OCI-M1 (cell line): Measurements from ENCODE around the gene ZNF668.

ENCODE experiments used
- DNase-seq: peaks from one replicate; lab custom pipeline; 2025; lab: John Stamatoyannopoulos, UW

The ZNF668 gene

DNA sequence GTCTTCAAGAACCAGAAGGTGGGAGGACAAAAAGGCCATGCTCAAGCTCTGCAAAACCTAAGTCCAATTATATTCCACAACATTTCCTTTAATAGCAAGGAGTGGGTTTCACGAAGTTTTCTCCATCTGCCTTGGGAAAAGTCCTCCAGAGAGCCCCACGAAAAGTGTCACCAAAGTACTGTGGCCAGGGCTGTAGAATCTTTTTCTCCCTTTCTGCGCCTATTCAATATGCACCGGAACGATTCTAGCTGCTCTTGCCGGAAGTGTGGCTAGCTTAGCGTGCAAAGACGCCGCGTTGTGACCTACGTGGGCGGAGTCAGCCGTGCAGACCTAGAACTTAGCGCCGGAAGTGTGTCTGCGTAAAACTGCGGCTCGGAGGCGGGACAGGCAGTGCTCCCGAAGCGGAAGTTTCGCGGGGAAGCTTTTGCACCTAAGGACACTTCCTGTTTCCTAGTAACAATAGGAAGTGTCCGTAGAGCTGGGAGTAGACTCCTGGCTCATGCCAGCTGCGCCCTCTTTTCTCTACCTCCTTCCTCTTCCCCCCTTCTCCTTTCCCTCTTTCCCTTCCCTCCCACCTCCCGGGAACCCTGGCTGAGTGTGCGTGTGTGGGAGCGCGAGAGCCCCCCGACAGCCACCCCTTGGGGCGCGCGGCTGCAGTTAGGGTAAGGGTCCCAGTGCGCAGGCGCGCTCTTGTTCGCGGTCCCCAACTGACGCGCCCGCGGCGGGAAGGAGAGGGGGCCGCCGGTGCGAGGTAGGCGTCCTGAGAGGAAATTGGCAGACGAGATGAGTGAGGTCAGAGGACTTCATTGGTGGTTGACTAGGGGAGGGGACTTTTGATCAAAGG lies at the start of gene ZNF668, which contains the start of gene ZNF646:
Gene ZNF668 (minus strand): TSS at position 271 of the 844 bp plus-strand sequence. CDS start 9,781 bp downstream, outside the sequence.
Gene ZNF646 (plus strand): TSS at position 453 of the 844 bp plus-strand sequence. CDS start 1,903 bp downstream, outside the sequence.
- peak; percentile 100 for DNase-seq

DNA sequence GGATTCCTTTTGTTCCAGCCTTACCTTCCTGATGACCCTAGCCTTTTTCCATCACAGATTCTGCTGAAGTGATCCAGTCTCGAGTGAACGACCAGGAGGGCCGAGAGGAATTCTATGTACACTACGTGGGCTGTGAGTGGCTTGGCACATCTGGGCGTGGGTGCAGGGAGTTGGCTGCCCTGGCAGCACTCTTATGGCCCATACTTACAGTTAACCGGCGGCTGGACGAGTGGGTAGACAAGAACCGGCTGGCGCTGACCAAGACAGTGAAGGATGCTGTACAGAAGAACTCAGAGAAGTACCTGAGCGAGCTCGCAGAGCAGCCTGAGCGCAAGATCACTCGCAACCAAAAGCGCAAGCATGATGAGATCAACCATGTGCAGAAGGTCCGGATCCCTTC lies 46.1 kb upstream of the ZNF668 start:
- no peak for DNase-seq

DNA sequence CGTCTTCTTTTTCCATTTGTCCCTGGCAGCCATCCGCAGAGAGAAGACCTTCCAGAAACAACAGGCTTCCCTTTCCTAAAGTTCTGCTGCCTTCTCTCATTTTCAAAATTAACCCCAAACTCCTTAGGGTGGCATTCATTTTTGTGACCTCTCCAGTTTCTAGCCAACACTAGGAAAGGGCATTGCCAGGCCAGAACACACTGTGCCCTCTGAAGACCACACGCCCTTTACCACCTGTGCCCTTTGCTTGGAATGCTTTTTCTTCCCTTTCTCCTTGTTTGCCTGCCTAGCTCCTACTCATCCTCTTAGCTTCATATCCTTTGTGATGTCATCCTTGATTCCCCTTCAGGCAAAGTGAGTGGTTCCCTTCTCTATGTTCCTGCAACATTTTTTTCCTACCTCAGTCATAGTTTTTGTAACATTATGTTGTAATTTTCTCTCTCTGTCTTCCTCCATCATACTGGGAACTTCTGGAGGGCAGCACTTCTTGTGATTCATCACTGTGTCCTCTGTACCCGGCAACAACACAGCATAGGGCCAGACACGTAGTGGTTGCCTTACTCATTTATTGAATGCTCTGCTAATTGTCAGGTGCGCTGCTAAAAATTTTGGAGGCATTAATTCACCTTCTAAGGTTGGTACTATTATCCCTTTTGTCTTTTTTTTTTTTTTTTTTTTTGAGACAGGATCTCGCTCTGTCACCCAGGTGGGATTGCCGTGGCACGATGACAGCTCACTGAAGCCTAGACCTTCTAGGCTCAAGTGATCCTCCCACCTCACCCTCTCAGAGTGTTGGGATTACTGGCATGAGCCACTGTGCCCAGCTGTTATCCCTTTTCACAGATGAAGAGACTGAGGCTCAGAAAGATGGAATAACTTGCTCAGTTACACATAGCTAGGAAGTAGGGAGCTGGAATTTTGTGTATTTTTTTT lies 44.4 kb upstream of the ZNF668 start:
- no peak for DNase-seq

DNA sequence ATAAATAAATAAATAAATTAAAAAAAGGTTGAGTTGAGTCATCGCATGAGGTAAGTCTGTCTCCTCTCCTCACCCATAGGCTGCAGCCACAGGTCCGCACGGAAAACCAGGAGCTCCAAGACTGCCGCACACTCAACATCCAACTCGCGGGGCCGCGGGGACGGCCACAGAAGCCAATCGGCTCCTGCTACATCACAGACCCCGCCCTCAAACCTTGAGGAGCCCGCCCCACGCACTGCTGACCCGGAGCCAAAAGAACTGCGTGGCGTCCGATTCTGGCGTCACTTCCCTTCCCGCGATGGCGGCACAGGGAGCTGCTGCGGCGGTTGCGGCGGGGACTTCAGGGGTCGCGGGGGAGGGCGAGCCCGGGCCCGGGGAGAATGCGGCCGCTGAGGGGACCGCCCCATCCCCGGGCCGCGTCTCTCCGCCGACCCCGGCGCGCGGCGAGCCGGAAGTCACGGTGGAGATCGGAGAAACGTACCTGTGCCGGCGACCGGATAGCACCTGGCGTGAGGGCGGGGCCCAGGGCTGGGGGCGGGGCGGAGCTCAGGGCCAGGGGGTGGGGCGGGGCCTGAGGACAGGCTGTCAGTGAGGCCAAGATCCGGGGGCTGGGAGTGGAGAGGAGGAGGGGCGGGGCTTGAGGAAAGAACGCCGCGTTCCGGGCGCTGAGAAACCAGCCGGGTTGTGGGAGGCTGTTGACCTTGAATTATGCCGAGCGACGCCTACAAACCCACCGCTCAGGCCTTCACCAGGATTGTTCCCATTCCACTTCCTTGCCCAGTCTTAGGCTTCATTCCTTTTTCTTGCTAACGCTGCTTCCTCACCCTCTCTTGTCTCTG lies 43.6 kb upstream of the ZNF668 start, which contains the start of gene KAT8:
Gene KAT8 (plus strand): TSS at position 281 of the 839 bp plus-strand sequence. CDS start 18 bp downstream, at position 299.
- DNase-seq, result peak; percentile 99

DNA sequence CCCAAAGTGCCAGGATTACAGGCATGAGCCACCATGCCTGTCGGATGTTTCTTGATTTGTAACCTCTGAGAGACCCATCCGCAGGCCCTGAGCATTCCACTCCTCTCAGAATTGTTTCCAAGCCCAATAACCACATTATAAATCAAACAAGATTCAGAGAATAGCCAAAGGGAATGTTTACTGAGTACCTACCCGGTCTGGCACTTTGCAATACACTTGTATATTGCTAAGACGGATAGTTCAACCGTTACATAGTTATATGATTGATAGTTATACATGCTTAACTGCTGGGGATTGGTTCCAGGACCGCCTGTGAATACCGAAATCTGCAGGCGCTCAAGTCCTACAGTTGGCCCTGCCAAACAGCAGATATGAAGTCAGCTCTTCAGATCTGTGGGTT lies 40.4 kb upstream of the ZNF668 start:
- no peak for DNase-seq

DNA sequence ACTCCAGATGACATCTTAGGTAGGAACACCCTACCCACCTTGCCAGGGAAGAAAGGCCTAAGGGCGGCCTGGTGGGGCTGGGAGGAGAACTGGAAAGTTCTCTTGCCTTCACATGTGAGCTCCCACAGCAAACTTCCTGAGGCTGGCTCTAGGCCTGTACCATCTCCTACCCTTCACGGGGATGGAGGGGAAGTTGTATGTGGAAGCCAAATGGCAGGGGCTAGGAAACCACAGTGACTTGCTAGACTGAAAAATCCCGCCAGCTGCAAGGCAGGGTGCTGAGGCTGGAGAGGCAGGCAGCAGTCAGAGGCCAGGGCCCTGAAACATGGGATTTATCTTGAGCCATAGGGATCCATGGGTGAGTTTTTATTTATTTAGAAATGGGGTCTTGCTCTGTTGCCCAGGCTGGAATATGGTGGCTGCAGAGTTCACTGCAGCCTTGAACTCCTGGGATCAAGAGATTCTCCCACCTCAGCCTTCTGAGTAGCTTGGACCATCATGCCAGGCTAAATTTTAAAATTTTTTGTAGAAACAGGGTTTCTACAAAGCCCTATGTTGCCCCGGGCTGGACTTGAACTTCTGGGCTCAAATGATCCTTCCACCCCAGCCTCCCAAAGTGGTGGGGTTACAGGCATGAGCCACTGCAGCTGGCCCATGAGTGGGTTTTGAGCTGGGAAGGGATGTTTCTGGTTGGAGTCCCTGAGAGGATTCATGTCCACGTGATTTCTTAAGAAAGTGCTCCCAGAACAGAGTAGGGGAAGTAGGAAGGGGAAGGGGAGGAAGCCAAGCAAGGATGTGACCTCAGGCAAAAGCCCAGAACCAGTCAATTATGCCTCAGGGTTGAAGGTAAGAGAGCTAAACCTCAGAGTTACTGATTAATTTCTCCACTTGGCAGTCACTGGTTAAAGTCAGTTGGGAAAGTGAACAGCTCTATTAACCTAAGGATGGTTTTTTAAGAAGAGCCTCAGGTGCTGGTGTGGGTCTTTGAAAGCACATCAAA lies 39.4 kb upstream of the ZNF668 start:
- peak; percentile 80 for DNase-seq

DNA sequence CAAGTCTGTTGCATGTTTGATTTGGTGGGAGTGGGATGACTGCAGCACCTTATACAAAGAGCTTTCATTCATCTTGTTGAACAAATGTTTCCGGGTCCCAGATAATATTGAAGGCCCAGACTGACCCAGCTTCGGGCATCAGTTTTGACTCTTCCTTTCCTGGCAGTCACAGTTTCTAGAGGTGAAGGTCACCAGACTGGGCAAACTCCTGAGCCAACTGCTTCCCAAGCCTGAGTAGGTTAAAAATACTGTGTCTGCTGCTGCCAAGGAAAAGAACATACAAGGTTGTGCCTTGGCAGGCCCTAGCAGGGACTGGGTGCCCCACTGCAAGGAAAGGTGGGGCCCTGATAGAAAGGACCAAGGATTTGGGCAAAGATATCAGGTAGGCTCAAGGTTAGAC lies 38.7 kb upstream of the ZNF668 start:
- DNase-seq, result no peak

DNA sequence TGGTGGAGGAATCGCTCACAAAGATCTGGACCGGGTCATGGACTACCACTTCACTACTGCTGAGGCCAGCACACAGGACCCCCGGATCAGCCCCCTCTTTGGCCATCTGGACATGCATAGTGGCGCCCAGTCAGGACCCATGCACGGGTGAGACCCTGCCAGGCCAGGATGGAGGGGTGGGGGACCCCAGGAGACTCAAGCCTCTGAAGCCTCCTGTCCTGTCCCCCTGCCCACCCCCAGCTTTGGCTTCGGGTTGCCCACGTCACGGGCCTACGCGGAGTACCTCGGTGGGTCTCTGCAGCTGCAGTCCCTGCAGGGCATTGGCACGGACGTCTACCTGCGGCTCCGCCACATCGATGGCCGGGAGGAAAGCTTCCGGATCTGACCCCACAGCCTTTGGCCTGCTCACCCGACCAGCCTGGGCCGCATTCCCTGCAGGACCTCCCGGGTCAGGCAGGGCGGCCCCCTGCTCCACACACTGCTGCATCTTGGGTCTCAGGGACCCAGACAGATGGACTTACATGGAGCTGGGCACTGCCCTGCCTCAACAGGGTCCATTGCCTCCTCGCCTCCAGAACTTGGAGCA lies 37.9 kb upstream of the ZNF668 start:
- DNase-seq, result no peak

DNA sequence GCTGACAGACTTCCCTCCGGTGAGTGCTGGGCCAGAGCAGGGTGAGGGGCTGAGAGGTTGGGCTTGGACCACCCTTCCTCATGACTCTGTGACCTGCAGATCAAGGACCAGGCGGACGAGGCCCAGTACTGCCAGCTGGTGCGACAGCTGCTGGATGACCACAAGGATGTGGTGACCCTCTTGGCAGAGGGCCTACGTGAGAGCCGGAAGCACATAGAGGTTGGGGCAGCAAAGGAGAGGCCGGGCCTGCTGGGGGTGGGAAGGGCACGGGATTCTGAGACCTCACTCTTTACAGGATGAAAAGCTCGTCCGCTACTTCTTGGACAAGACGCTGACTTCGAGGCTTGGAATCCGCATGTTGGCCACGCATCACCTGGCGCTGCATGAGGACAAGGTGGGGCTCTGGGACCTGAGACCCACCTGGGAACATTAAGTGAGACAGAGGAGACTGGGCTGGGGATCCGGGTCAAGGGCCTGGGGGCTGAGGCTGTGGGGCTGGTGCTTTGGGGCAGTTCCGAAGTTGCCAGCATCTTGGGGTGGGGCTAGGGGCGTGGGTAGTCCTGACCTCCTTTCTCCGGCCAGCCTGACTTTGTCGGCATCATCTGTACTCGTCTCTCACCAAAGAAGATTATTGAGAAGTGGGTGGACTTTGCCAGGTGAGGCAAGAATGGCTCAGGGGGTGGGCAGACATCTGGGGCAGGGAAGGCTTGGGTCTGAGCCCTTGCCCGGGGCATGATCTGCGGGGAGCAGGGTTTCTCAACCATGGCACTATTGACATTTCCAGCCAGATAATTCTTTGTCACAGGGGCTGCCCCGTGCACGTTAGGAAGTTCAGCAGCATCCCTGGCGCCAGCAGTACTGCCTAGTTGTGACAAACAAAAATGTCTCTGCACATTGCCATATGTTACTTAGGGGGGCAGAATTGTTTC lies 36.3 kb upstream of the ZNF668 start:
- DNase-seq, result no peak

DNA sequence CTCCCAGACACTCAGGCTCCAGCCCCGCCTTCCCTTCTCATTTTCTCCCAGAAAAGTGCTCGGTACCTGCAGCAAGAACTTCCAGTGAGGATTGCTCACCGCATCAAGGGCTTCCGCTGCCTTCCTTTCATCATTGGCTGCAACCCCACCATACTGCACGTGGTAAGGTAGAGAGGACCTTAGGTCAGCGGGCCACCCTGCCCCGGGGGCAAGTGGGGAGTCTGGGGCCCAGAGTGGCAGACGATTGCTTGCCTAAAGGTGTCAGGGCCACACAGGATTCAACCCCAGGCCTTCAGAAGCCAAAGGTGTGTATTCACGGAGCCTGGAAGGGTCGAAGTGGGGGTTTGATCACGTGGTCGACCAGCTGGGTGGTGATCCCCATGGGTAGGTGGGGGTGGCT lies 35.6 kb upstream of the ZNF668 start:
- DNase-seq, result no peak

DNA sequence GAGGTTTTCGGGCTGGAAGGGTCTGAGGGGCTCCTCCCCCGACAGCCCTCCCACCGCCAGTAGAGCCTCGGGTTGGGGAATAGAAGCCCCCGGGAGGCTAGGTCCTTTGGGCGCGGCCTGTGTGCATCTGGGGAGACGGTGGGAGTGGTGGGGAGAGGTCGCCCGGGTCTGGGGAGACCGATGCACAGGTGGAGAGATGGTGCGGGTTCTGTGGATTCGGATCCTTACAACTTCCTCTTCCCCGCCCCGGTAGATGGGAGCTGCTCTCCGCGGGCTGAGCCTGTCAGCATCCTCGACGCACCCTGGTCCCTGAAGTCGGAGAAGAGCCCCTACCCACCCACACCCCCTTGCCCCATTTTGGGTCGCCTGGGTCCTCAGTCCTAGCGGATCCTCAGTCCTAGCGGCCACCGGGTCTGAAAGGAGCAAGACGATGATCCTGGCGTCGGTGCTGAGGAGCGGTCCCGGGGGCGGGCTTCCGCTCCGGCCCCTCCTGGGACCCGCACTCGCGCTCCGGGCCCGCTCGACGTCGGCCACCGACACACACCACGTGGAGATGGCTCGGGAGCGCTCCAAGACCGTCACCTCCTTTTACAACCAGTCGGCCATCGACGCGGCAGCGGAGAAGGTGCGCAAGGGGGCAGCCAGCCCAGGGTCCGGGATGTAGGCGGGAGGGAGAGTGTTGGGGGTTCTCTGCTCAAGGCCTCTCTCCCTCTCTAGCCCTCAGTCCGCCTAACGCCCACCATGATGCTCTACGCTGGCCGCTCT lies 34.9 kb upstream of the ZNF668 start:
- DNase-seq, result no peak

DNA sequence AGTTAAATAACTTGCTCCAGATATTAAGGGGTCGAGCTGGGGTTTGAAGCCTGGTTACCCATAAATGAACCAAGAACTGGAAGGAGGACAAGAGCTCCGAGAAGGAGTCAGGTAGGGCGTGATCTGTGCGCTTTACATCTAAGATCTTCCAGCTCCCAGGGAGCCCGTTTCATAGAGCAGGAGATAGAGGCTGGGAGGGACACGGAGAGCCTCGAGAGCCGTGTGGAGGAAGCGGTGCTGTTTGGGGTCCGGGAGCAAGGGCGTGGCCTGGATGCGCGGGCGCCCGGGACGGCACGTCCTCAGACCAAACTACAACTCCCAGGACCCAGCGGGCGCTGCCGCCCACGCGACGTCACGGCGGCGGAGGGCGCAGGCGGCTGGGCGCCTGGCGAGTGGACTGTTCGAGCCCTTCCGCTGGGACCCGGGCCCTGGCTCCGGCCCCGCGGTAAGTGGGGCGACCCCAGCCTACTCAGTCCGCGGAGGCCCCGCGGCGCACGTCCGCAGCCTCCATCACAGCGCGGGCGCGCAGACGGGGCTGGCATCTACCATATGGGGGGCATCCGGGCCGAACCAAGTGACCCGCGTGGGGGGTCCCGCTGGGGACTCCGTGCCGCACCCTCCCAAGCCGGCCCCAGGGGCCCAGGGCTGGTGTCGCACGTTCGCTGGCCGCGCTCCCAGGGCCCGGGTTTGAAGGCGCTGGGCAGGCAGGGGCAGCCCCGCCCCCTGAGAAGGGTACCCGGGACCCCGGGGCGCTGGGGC lies 34.2 kb upstream of the ZNF668 start, which contains the start of gene BCKDK:
Gene BCKDK (plus strand): TSS at position 352 of the 759 bp plus-strand sequence. CDS start 838 bp downstream, outside the sequence.
- DNase-seq, result peak; percentile 86

DNA sequence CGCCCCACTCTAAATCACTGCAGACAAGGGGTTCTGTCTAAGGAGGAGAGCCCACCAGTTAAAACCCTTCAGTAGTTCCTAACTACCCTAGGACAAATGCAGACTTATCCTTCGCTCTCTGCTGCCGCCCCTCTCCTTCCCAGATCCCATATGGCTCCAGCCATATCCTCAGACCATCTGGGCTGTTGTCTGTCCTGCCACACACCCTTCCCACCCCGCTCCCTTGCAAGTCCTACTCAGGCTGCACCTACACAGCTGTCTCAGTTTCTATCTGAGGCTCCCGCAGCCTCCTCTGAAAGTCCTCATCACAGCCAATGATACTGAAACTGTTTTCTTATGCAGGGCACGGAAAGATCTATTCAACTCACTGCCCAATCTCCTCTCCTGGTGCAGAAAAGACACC lies 33.4 kb upstream of the ZNF668 start:
- no peak for DNase-seq

DNA sequence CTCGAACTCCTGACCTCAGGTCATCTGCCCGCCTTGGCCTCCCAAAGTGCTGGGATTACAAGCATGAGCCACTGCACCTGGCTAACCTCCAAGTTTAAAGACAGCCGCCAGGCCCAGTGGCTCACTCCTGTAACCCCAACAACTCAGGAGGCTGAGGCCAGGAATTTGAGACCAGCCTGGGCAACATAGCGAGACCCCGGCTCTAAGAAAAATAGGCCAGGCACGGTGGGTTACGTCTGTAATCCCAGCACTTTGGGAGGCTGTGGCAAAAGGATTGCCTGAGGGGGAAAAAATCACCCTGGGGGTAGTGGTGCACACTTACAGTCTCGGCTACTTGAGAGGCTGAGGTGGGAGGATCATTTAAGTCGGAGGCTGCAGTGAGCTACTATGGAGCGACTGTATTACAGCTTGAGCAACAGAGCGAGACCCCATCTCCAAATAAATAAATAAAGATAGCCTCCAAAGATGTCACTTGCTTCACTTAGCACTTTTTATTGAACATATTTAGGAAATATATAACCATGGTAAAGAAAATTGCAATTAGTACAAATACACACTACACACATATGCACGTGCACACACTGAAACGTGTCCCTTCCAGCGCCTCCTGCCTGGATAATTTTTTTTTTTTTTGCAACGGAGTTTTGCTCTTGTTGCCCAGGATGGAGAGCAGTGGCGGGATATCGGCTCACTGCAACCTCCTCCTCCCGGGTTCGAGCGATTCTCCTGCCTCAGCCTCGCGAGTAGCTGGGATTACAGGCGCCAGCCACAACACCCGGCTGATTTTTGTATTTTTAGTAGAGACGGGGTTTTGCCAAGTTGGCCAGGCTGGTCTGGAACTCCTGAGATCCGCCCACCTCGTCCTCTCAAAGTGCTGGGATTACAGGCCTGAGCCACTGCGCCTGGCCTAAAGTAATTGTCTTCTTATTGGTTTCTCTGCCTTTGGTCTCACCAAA lies 32.7 kb upstream of the ZNF668 start:
- no peak for DNase-seq

DNA sequence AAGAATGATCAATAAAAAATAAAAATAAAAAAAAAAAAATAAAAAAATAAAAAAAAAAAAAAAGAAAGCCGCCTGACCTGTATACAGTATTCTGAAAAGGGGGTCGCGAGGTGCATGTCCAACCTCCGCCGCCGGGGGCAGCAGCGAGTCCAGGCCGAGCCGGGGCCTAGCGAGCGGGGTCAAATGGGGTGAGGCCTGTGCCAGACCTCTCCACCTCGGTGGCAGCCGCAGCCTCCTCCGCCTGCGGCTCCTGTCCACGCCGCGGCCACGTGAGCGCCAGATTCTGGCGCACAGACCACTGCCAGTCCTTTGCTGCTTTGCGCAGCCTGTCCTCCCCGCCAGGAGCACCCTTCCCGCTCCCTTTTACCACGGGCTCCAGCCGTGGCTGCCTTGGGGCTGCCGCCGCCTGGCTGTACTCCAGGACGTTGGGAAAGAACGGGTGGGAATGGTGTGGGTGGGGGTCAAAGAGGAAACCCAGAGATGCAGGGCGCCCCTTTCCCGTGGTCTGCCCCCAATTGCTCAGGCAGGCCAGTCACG lies 31.7 kb upstream of the ZNF668 start:
- DNase-seq, result peak; percentile 97
